HG03432 (cell line): ENCODE results near the gene SART3.
A peak's percentile ranks its signal among the peaks of the same experiment; 100 is the strongest.
"Not testable (repeated sequence)": the region's sequence is repeated elsewhere in the genome, so short reads cannot be mapped to it uniquely, and the experiment has no call there.

Experiments
- ATAC-seq: cut with Tn5 transposase; IDR thresholded peaks from one replicate; pipeline ENCODE4 v1.9.1; 2021; ENCODE audit warnings: mild to moderate bottlenecking, moderate library complexity; ENCODE audit not compliant: unreplicated experiment

The SART3 gene

GRCh38 chr12:108564724-108565123 is 3.8 kb upstream of the SART3 start:
- ATAC-seq = no peak

DNA sequence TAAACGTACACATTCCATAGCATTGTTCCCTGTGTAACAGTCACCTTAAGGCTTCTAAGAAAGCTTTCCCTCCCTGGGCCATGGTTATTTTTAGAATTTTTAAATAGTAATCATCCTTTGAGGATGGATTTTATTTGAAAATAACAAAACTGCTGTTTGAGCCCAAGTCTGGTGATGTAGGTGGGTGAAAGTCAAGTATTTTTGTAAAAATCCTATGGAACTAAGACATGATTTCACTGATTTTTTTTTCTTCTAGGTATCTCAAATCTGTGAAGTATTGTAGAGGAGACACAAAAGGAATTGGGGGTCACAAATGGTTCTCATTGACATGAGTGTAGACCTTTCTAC is 2.8 kb upstream of the SART3 start:
- ATAC-seq = no peak

- no peak for ATAC-seq
Measured at GRCh38 chr12:108563136-108563803, 2.3 kb upstream of the SART3 start.

DNA sequence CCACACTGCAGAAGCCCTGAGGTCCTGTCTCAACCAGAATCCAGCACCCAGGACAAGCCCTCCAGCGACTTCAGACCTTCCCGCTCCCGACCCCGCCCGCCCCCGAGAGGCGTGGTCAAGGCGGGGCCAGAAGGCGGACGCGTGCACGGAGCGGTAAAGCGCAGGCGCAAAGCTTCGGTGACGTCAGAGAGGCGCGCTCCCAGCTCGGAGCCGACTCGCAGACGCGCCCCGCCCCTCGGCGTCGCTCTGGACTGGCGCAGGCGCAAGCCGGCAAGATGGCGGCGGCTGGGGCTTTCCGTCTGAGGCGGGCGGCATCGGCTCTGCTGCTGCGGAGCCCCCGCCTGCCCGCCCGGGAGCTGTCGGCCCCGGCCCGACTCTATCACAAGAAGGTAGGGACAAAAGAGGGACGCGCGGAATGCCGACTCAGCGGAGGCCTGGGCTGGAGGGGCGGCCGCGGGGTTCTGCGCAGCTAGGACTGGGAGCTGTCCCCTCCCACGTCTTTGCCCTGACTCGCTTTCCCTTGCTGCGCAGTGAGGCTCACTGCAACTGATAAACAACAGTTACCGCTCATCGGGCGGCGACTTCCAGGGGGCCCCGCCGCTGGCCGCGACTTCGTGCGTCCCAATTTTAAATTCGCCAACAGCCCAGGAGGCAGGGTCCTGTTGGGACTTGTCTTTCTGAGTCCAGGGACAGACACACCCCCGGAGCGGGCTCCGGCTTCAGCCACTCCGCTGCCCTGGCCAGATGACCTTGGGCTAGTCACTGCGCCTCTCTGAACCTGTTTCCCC is 1.6 kb upstream of the SART3 start, which contains the start of gene ISCU:
ISCU (plus strand) TSS at position 249 of the 788 bp plus-strand sequence; CDS start at position 276, 27 bp downstream.
- peak; percentile 69 for ATAC-seq

DNA sequence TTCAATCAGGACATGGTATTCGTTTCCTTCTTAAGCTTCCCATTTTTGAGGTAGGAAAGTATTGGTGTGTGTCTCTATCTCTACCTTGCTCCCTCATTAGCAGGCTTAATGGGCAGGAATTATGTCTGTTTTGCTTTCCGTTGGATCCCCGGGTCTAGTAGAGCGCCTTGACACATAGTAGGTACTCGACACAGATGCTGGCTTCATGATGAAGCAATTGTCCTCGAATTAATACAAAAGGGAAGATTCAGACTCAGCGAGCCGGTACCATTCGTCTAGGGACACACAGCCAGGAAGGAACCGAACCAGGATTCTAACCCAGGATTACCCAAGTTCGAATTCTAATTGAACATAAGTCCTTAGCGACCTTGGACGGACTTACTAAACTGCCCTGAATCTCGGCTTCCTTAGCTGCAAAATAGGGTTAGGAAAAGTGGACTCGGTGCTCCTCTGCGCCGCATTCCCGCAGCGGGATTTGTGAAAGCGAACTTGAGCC is 927 bp upstream of the SART3 start:
- ATAC-seq = no peak

DNA sequence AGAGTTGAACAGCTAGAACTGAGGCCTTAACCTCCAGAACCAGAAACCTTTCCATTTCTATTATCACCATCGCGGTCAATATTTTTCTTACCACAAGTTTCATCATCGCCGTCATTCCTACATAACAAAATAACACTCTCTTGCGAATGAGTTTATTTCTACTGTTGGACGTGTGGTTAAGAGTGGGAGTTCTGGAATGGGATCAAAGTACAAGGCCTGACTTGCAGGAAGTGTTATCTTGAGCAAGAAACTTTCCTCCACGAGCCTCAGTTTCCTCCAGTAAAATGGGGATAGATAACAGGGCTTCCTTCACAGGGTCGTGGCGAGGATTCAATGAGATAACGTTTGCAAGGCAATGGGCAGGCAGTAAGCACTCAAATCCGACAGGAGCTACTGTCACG is 652 bp downstream of the SART3 start:
- ATAC-seq = no peak

- no peak for ATAC-seq
Measured at GRCh38 chr12:108559748-108560147, 1.2 kb downstream of the SART3 start.

- ATAC-seq = no peak
Measured at GRCh38 chr12:108559007-108559655, 1.8 kb downstream of the SART3 start.

- ATAC-seq = not testable (repeated sequence)
Measured at GRCh38 chr12:108555383-108555782, 5.6 kb downstream of the SART3 start.

DNA sequence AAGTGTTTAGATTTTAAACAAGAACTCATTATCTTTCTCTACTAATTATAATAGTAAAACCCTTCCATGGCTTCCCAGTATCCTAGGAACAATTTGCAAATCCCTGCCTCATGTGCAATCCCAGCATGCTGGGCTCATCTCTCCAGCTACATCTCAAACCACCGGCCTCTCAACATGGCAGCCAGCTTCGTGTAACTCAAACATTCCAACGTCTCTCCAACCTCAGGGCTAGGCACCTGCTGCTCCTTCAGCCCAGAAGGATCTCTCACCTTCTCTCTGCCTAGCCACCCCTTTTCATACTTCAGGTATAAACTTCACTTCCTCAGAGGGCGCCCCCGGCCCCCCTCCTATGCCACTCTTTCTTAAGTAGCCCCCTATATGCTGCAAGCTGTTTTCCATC is 7.2 kb downstream of the SART3 start:
- no peak for ATAC-seq

GRCh38 chr12:108551535-108551934 is 9.4 kb downstream of the SART3 start:
- ATAC-seq = no peak

- ATAC-seq = no peak
Measured at GRCh38 chr12:108548954-108549521, 11.9 kb downstream of the SART3 start.

DNA sequence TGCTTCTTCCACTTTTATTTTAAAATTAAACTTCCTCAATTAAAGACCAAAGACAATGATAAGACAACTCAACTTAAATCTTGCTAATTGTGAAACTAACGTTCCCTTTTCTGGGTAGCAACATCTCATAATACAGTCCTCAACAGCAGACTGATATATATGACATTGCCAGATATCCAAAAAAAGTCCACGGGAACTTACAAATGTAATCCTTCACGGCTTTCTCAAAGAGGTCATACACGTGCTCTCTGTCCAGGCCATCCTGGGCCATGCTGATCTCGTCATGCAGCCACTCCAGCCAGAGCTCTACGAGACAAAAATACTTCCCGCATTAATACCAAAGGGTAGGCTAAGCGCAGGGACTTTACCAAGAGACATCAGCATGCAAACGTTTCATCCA is 13.3 kb downstream of the SART3 start:
- ATAC-seq = no peak

DNA sequence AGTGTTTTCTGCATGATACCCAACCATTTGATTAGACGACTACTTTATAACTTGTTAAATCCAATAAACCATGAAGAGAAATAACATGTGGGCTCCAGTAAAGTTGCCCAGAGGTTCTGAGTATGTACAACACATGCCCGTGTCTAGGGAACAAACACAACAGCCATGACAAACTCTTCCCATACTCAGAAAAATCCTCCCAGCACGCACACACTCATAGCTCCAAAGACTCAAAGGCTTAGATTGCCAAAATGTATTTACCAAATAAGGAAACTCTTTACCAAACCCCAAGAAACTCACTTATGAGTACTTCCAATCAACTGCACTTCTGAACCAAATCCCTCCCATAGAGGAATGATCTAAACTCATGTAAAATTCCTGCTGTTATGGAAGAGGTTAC is 17.3 kb downstream of the SART3 start:
- no peak for ATAC-seq

DNA sequence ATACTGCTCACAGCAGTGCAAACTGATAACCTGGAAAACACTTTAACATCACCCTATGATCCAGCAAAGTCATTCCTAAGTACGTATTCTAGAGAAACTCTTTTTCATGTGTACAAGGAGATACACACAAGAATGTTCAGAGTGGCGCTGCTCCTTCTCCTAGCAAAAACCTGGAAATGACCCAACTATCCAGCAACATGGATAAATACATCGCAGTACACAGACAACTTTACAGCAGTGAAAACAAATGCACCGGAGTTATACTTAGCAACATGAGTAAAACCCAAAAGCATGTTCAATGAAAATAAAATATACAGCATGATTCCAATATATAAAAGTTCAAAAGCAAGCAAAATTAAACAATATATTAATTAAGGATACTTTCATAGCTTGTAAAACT is 18.7 kb downstream of the SART3 start:
- no peak for ATAC-seq

DNA sequence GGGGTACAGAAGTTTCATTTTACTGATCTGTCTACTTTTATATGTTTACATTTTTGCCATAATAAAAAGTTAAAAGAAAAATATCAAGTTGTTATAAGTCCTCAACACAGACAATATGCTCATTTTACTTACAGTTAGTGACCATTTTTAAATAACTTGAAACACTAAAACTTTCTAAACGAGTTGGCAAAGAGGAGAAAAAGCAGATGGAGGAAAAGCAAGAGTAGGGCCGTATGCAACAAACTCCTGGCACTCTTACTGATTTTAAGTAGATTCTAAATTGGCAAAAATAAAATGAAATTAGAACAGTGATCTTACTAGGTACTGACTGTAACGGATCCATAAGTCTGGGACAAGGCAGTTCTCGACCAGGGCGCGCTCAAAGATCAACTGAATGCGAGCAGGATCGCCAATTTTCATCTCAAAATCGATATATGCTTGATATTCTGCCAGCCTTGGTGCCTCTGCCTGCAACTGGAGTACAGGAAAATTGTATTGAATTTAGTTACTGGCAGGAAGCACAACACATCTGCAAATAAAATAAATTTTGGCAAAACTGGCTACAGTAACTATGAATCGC is 22.3 kb downstream of the SART3 start:
- no peak for ATAC-seq

DNA sequence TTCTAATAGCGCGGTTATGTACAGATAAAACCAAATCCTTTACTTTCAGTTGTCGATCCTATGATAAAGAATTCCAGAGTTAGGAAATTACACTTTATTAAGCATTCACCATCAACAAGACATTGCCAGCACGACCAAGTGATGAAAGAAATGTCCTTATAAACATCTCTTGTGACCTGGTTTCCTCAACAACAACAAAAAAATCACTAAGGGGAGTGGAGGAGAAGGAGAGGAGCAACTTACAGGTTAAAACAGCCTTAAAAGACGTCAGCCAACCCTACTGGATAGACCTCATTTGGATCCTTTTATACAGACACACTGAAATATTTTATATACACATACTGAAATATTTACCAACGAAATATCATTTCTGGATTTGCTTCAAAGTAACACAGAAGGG is 22.8 kb downstream of the SART3 start:
- ATAC-seq = no peak

- ATAC-seq = no peak
Measured at GRCh38 chr12:108531929-108532848, 28.8 kb downstream of the SART3 start.

DNA sequence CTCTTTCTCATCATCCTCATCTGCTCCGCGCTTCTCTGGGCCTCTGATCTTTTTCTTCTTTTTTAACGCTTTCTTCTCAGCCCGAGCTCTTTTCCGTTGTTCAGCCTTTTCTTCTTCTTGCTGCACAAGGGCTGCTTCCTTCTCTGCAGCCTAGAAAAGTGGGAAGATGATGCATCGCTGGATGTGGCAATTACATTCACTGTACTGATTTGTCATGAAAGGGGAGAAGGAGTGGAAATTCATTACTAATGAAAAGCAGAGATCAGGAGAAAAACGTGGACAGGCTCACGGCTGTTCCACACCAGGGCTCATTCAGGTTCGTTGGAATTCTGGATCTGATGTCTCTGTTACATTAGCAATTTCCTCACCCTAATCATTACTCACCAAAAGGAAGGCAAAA is 30.8 kb downstream of the SART3 start:
- no peak for ATAC-seq

- no peak for ATAC-seq
Measured at GRCh38 chr12:108527166-108527496, 33.8 kb downstream of the SART3 start.
